Putamen (tissue), 1 donor: Measurements from ENCODE around the gene TRMT112.
A peak's percentile ranks its signal among the peaks of the same experiment; 100 is the strongest.

Source experiments
- DNase-seq: peaks from one replicate; pipeline ENCODE4 v3.0.0-alpha.2; 2016; ENCODE audit warnings: low spot score

Gene TRMT112

GRCh38 chr11:64269540-64270220, 47.7 kb downstream of the TRMT112 start:
- peak; percentile 100 for DNase-seq

GRCh38 chr11:64268893-64269539, 48.3 kb downstream of the TRMT112 start:
- no peak for DNase-seq

- no peak for DNase-seq
These were observed 49.1 kb downstream of the TRMT112 start for GRCh38 chr11:64268025-64268892.

- no peak for DNase-seq
These were observed 50.0 kb downstream of the TRMT112 start for GRCh38 chr11:64267207-64267945.
